Measurements from ENCODE around the gene ATP7A.

- TF ChIP-seq POLR2AphosphoS5 (IDR thresholded peaks at IDR 0.05; ENCODE audit: low read depth, low read length) (no peak), POLR2A (IDR thresholded peaks at IDR 0.05; ENCODE audit: low read depth, low read length) (no peak), TAF1 (IDR thresholded peaks at IDR 0.05; ENCODE audit: low read depth, low read length) (no peak)
Observed at GRCh38 chrX:78074088-78074487, 163.6 kb downstream of the ATP7A start.

Measured in GM12891 (cell line).